Smooth muscle cell (in vitro differentiated cells): Measurements from ENCODE around the gene BABAM1. TPM values are rescaled to one million over a fixed set of nuclear protein-coding genes. Genes with fewer than 3 reads are reported as not detected.

Experiments
- DNase-seq: peaks from one replicate; lab custom pipeline; 2025; ENCODE audit not compliant: unreplicated experiment; lab: John Stamatoyannopoulos, UW
- H2AFZ ChIP-seq: fragments of 200-600 bp; sonication (generic); 2 replicates; pipeline ENCODE4 v1.6.0; 2016; ENCODE audit warnings: antibody characterized with exemption, low read depth, mild to moderate bottlenecking
- H3F3A ChIP-seq: fragments of 200-600 bp; sonication (generic); 2 replicates; pipeline ENCODE4 v1.6.0; 2017; ENCODE audit warnings: antibody characterized with exemption, low read depth
- H3K27ac ChIP-seq: fragments of 200-600 bp; sonication (generic); 2 replicates; pipeline ENCODE4 v1.5.1; 2016; ENCODE audit warnings: low read depth, mild to moderate bottlenecking
- H3K27me3 ChIP-seq: fragments of 200-600 bp; sonication (generic); 2 replicates; pipeline ENCODE4 v1.6.1; 2016; ENCODE audit warnings: low read depth, mild to moderate bottlenecking
- H3K36me3 ChIP-seq: fragments of 200-600 bp; sonication (generic); 2 replicates; pipeline ENCODE4 v1.5.1; 2016; ENCODE audit warnings: low read depth
- H3K4me1 ChIP-seq: fragments of 200-600 bp; sonication (generic); 2 replicates; pipeline ENCODE4 v1.5.1; 2016; ENCODE audit warnings: low read depth
- H3K4me2 ChIP-seq: fragments of 200-600 bp; sonication (generic); 2 replicates; pipeline ENCODE4 v1.6.0; 2016; ENCODE audit warnings: mild to moderate bottlenecking
- H3K4me3 ChIP-seq: fragments of 200-600 bp; sonication (generic); 2 replicates; pipeline ENCODE4 v1.5.1; 2016; ENCODE audit warnings: mild to moderate bottlenecking
- H3K79me2 ChIP-seq: fragments of 200-600 bp; sonication (generic); 2 replicates; pipeline ENCODE4 v1.6.0; 2016; ENCODE audit warnings: low read depth, mild to moderate bottlenecking
- H3K9ac ChIP-seq: fragments of 200-600 bp; sonication (generic); 2 replicates; pipeline ENCODE4 v1.6.0; 2016; ENCODE audit warnings: low read depth
- H3K9me3 ChIP-seq: fragments of 200-600 bp; sonication (generic); replicated peaks from 2 replicates; pipeline ENCODE4 v1.5.1; 2016; ENCODE audit warnings: low read depth
- H4K20me1 ChIP-seq: fragments of 200-600 bp; sonication (generic); 2 replicates; pipeline ENCODE4 v1.6.0; 2016; ENCODE audit warnings: low read depth
- WGBS: methylation state at CpG from one replicate; pipeline ENCODE4 v1.1.7; 2016; ENCODE audit warnings: low lambda C conversion rate; 5-methylcytosine and 5-hydroxymethylcytosine counted together
- polyA plus RNA-seq: library from polyadenylated mRNA; unstranded; fragments of >200 nt; fragmentation: Nextera tagmentation; extraction: Ambion mirVana; gene quantifications from 2 replicates; pipeline ENCODE4 v1.2.1, GENCODE V29; 2016
- total RNA-seq: library from RNA; depleted of rRNA; stranded (reverse); fragments of >200 nt; gene quantifications from 2 replicates; pipeline ENCODE4 v1.2.3, GENCODE V29; 2014
- TF ChIP-seq, protein P1 (sequence below): fragments of 200-600 bp; sonication (generic); IDR thresholded peaks from 2 replicates; pipeline ENCODE4 v1.5.1; 2017; ENCODE audit warnings: borderline replicate concordance, mild to moderate bottlenecking, antibody characterized with exemption; ENCODE audit not compliant: insufficient read depth, poor library complexity, severe bottlenecking

Gene BABAM1
- total and polyA plus RNA-seq, 2 experiments from 2014 or later = 69.8 to 108 TPM

DNA sequence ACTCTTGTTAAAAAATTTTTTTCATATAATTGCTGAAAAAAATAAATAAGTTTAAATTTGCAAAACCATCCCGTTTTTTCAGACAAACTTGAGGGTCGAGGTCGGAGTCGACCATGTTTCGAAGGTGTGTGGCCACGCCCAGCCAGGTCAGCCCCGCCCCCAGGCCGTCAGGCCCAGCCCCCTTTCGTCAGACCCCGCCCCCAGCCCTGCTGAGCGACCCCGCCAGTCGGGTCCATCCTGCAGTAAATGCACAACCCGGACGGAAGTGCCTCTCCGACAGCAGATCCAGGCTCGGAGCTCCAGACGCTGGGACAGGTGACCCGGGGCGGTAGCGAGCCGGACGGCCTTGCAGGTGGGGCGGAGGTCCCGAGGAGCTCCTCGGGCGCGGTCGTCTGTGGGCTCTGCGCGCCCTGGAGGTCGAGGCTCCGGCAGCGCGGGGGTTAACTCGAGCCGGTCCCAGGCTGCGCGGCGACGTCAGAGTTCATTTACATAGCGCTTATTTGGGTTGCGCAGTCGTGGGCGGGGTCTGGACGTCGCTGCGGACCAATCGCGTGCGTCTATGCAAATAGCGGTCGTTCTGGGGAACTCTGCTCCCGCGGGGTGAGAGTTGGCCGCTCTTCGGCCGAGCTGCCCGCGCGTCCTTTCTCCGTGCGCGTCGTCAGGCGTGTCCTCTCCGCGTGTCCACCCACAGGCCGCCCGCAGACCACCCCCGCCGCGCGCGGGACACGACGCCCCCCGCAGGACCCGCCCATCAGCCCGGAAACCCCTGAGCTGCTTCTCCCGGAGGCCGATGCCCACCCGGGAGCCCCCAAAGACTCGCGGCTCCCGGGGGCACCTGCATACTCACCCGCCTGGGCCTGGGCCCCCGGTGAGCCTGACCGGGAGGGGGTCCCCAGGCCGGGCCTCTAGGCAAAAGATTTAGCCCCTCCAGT is 41.0 kb upstream of the BABAM1 start, which contains the start of gene OCEL1:
Gene OCEL1 (plus strand): TSS at position 225 of the 932 bp plus-strand sequence. CDS start 22 bp downstream, at position 247.
- under 1% methylated on average over 63 of the region's 90 CpGs for WGBS
- Histone ChIP-seq H3K27ac (peak within 1 kb of the TSS; percentile 48), H3K9me3 (no peaks in the 10 kb centered on the region), H3K27me3 (no peaks in the 10 kb centered on the region), H3F3A (peaks cover 21% of the 10 kb centered on the region), H3K4me2 (peak within 1 kb of the TSS; percentile 96), H3K4me3 (peak within 1 kb of the TSS; percentile 70), H3K36me3 (no peaks in the 10 kb centered on the region), H3K9ac (peak within 1 kb of the TSS; percentile 67), H3K4me1 (peaks cover 5% of the 10 kb centered on the region), H4K20me1 (no peaks in the 10 kb centered on the region), H2AFZ (peak within 1 kb of the TSS; percentile 18), H3K79me2 (no peaks in the 10 kb centered on the region)
- TF ChIP-seq, protein P1, sequence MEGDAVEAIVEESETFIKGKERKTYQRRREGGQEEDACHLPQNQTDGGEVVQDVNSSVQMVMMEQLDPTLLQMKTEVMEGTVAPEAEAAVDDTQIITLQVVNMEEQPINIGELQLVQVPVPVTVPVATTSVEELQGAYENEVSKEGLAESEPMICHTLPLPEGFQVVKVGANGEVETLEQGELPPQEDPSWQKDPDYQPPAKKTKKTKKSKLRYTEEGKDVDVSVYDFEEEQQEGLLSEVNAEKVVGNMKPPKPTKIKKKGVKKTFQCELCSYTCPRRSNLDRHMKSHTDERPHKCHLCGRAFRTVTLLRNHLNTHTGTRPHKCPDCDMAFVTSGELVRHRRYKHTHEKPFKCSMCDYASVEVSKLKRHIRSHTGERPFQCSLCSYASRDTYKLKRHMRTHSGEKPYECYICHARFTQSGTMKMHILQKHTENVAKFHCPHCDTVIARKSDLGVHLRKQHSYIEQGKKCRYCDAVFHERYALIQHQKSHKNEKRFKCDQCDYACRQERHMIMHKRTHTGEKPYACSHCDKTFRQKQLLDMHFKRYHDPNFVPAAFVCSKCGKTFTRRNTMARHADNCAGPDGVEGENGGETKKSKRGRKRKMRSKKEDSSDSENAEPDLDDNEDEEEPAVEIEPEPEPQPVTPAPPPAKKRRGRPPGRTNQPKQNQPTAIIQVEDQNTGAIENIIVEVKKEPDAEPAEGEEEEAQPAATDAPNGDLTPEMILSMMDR = no peak
- DNase-seq = peak; percentile 97

DNA sequence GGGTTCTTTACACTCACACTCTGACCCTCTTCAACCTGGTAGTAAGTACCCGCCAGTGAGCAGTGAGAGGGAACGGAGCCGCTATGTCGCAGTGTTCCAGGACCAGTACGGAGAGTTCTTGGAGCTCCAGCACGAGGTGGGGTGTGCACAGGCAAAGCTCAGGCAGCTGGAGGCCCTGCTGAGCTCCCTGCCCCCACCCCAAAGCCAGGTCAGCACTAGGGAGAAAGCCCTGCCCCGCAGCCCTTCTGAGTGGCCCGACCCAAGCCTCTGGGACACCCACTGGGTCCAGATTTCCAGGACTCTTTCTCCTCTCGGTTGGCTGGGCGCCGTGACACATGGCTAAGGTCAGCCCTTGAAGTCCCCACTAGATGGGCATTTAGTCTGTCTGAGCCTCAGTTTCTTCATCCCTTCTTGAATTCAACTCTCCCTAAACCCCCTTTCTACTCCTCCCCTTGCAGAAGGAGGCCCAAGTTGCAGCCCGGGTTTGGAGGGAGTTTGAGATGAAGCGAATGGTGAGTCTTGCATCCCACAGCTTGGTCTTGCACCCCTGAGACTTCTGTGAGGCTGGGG is 39.4 kb upstream of the BABAM1 start:
- TF ChIP-seq, protein P1 = no peak

DNA sequence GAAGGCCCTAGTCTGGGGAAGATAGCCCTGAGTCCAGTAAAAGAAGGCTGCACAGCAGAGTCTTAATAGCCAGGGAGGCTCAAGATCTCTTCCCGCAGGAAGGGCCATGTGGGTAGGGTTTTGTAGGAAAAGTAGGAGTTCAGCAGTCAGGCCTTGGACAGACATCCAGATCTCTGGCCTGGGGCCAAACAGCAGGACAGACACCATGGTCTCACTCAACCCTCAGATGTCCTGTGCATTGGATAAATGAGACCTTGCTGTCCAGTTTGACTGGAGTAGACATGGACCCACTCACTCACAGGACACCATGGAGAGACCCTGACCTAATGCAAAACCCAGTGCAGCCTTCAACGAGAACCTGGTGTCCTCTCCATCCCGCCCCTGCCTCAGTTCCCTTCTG is 37.4 kb upstream of the BABAM1 start:
- Histone ChIP-seq H3K9ac (no peak overlapping the region), H3K27me3 (no peaks in the 10 kb centered on the region), H3K4me3 (no peak overlapping the region), H3K27ac (no peak overlapping the region), H3K4me1 (peaks cover 5% of the 10 kb centered on the region), H3K4me2 (no peak overlapping the region), H4K20me1 (peaks cover 31% of the 10 kb centered on the region), H3K79me2 (peaks cover 11% of the 10 kb centered on the region), H2AFZ (no peak overlapping the region), H3F3A (peaks cover 15% of the 10 kb centered on the region), H3K9me3 (no peaks in the 10 kb centered on the region), H3K36me3 (no peaks in the 10 kb centered on the region)
- 96% methylated on average over 3 of the region's 3 CpGs for WGBS
- no peak for DNase-seq
- TF ChIP-seq, protein P1 = no peak

More for the DNA sequence above, 39.4 kb upstream of the BABAM1 start:
- Histone ChIP-seq H3K4me3 (no peak overlapping the region), H2AFZ (no peak overlapping the region), H3K4me2 (no peak overlapping the region), H3F3A (peaks cover 17% of the 10 kb centered on the region), H3K36me3 (no peaks in the 10 kb centered on the region), H3K27me3 (no peaks in the 10 kb centered on the region), H4K20me1 (peaks cover 11% of the 10 kb centered on the region), H3K9me3 (no peaks in the 10 kb centered on the region), H3K9ac (no peak overlapping the region), H3K4me1 (peaks cover 5% of the 10 kb centered on the region), H3K79me2 (no peaks in the 10 kb centered on the region), H3K27ac (no peak overlapping the region)
- WGBS = 75% methylated on average over 13 of the region's 13 CpGs
- DNase-seq = no peak
